ENCODE results near the gene P3H1.

GRCh38 chr1:42721926-42722325 is 44.9 kb downstream of the P3H1 start:
- TF ChIP-seq POLR2A (IDR thresholded peaks at IDR 0.05; ENCODE audit: low read depth, low read length) (no peak), POLR2AphosphoS5 (IDR thresholded peaks at IDR 0.05; ENCODE audit: low read depth, low read length) (no peak), SPI1 (IDR thresholded peaks at IDR 0.05; ENCODE audit: low read depth, low read length) (no peak)

Data from GM12891 (cell line).